ENCODE data around the gene HDC.

DNA sequence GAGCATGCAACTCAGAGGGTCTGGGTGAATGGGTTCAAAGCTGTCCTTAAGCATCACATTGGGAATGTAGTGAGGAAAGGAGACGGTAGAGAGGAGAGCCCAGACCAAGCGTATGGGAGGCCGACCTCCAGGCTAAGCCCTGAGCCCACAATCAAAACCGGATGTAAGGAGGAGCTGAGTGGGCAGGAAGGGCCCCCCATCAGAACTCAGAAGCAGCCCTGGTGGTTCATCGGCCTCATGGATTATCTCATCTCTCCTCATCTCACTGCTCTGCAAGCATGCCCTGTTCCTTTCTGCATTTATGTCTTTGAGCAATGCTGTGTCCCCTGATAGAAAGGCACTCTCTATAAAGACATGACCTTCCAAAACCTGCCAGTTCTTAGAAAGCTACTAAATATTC, 6.2 kb downstream of the HDC start:
- no peak for TF ChIP-seq TAF1 (IDR thresholded peaks at IDR 0.05; ENCODE audit: low read depth, low read length)
- no peak for TF ChIP-seq POLR2A (IDR thresholded peaks at IDR 0.05; ENCODE audit: low read depth, low read length)
- no peak for TF ChIP-seq POLR2AphosphoS5 (IDR thresholded peaks at IDR 0.05; ENCODE audit: low read depth, low read length)
- TF ChIP-seq PAX5 (IDR thresholded peaks at IDR 0.05; ENCODE audit: insufficient read depth, low read length, severe bottlenecking) = no peak
- no peak for TF ChIP-seq POU2F2 (IDR thresholded peaks at IDR 0.05; ENCODE audit: low read depth, low read length)
- no peak for TF ChIP-seq SPI1 (IDR thresholded peaks at IDR 0.05; ENCODE audit: low read depth, low read length)

Measured in GM12891 (cell line).